ENCODE results near the gene ANKEF1.

Gene ANKEF1

GRCh38 chr20:10077081-10077471 lies 42.3 kb downstream of the ANKEF1 start:
- no peak overlapping the region for H3K27ac ChIP-seq
- no peak overlapping the region for H3K4me2 ChIP-seq
- H3K79me2 ChIP-seq (ENCODE audit: insufficient read depth, low read depth): no peaks in the 10 kb centered on the region
- no peak overlapping the region for H3K9ac ChIP-seq
- no peaks in the 10 kb centered on the region for H4K20me1 ChIP-seq (ENCODE audit: insufficient read depth)
- H3K4me1 ChIP-seq (ENCODE audit: low read depth, poor library complexity, severe bottlenecking): no peaks in the 10 kb centered on the region
- no peak overlapping the region for H3K4me3 ChIP-seq (IDR thresholded peaks at IDR 0.05; ENCODE audit: insufficient read depth, low read depth, low read length)
- no peaks in the 10 kb centered on the region for H3K36me3 ChIP-seq (ENCODE audit: insufficient read depth)
- no peaks in the 10 kb centered on the region for H3K27me3 ChIP-seq (ENCODE audit: insufficient read depth, low read depth)
- no peak overlapping the region for H2AFZ ChIP-seq (ENCODE audit: low read depth)
- TF ChIP-seq CTCF (conservative IDR thresholded peaks at IDR 0.05; ENCODE audit: low read depth, low read length): no peak; the same call in 1 of the 2 replicates

GRCh38 chr20:10077886-10078285 lies 43.1 kb downstream of the ANKEF1 start:
- no peaks in the 10 kb centered on the region for H3K4me1 ChIP-seq (ENCODE audit: low read depth, poor library complexity, severe bottlenecking)

GRCh38 chr20:10078403-10078802 lies 43.6 kb downstream of the ANKEF1 start:
- H2AFZ ChIP-seq (ENCODE audit: low read depth): no peak overlapping the region
- H3K4me3 ChIP-seq (IDR thresholded peaks at IDR 0.05; ENCODE audit: insufficient read depth, low read depth, low read length): no peak overlapping the region
- H4K20me1 ChIP-seq (ENCODE audit: insufficient read depth): no peaks in the 10 kb centered on the region
- H3K4me1 ChIP-seq (ENCODE audit: low read depth, poor library complexity, severe bottlenecking): no peaks in the 10 kb centered on the region
- no peak for TF ChIP-seq CTCF (conservative IDR thresholded peaks at IDR 0.05; ENCODE audit: low read depth, low read length)
- H3K9ac ChIP-seq: no peak overlapping the region
- H3K79me2 ChIP-seq (ENCODE audit: insufficient read depth, low read depth): no peaks in the 10 kb centered on the region
- H3K27me3 ChIP-seq (ENCODE audit: insufficient read depth, low read depth): no peaks in the 10 kb centered on the region
- no peak overlapping the region for H3K27ac ChIP-seq
- H3K36me3 ChIP-seq (ENCODE audit: insufficient read depth): no peaks in the 10 kb centered on the region
- H3K4me2 ChIP-seq: no peak overlapping the region

More at GRCh38 chr20:10077886-10078285, 43.1 kb downstream of the ANKEF1 start:
- Histone ChIP-seq H3K36me3 (ENCODE audit: insufficient read depth) (no peaks in the 10 kb centered on the region), H3K4me3 (IDR thresholded peaks at IDR 0.05; ENCODE audit: insufficient read depth, low read depth, low read length) (no peak overlapping the region), H3K27ac (no peak overlapping the region), H3K9ac (no peak overlapping the region), H2AFZ (ENCODE audit: low read depth) (no peak overlapping the region), H4K20me1 (ENCODE audit: insufficient read depth) (no peaks in the 10 kb centered on the region), H3K27me3 (ENCODE audit: insufficient read depth, low read depth) (no peaks in the 10 kb centered on the region), H3K79me2 (ENCODE audit: insufficient read depth, low read depth) (no peaks in the 10 kb centered on the region), H3K4me2 (no peak overlapping the region)
- no peak for TF ChIP-seq CTCF (conservative IDR thresholded peaks at IDR 0.05; ENCODE audit: low read depth, low read length)

- no peak for TF ChIP-seq CTCF (conservative IDR thresholded peaks at IDR 0.05; ENCODE audit: low read depth, low read length)
- Histone ChIP-seq H4K20me1 (ENCODE audit: insufficient read depth) (no peaks in the 10 kb centered on the region), H3K4me2 (no peak overlapping the region), H3K4me1 (ENCODE audit: low read depth, poor library complexity, severe bottlenecking) (no peaks in the 10 kb centered on the region), H2AFZ (ENCODE audit: low read depth) (no peak overlapping the region), H3K36me3 (ENCODE audit: insufficient read depth) (no peaks in the 10 kb centered on the region), H3K4me3 (IDR thresholded peaks at IDR 0.05; ENCODE audit: insufficient read depth, low read depth, low read length) (no peak overlapping the region), H3K79me2 (ENCODE audit: insufficient read depth, low read depth) (no peaks in the 10 kb centered on the region), H3K27me3 (ENCODE audit: insufficient read depth, low read depth) (no peaks in the 10 kb centered on the region), H3K27ac (no peak overlapping the region), H3K9ac (no peak overlapping the region)
These were observed 45.2 kb downstream of the ANKEF1 start for GRCh38 chr20:10079964-10080363.

Data from KMS-11 (cell line).